Middle frontal gyrus (tissue), 1 donor: ENCODE measurements around the gene ANAPC16.
"Not testable (repeated sequence)": the region's sequence is repeated elsewhere in the genome, so short reads cannot be mapped to it uniquely, and the experiment has no call there.

ENCODE experiments used
- DNase-seq: peaks from one replicate; pipeline ENCODE4 v3.0.0-alpha.2; 2015; ENCODE audit warnings: low spot score; ENCODE audit errors: extremely low spot score

The ANAPC16 gene

DNA sequence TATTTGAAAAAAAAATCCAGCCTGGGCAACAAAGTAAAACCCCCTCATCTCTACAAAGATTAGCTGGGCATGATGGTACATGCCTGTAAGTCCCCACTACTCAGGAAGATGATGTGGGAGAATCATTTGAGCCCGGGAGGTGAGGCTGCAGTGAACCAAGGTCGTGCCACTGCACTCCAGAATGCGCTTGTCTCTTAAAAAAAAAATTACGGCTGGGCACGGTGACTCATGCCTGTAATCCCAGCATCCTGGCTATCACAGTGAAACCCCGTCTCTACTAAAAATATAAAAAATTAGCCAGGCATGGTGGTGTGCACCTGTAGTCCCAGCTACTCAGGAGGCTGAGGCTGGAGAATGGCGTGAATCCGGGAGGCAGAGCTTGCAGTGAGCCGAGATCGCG lies 4.4 kb upstream of the ANAPC16 start:
- DNase-seq = not testable (repeated sequence)

DNA sequence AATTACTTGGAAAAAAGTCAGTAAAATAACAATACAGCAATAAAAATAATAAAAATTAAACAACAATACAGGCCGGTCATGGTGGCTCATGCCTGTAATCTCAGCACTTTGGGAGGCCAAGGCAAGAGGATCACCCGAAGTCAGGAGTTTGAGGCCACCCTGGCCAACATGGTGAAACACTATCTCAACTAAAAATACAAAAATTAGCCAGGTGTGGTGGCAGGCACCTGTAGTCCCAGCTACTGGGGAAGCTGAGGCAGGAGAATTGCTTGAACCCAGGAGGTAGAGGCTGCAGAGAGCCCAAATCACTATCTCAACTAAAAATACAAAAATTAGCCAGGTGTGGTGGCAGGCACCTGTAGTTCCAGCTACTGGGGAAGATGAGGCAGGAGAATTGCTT lies 4.0 kb upstream of the ANAPC16 start:
- DNase-seq = not testable (repeated sequence)

DNA sequence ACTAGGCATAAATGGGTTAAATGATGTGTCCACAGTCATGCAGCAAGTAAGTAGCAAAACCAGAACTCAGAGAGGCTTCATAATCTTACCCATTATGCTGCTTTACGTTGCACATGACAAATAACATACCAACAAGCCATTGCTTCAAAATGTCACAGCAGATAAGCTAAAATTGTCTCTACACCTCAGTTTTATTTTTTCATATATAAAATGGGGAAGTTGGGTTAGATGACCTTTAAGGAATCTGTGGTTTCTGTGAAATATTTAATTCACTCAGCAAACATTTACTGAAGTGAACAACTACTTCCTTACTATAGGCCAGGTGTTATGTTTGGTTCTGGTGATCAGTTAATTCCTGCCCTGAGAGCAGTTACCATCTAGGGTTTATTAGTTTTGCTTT lies 2.5 kb downstream of the ANAPC16 start:
- no peak for DNase-seq

DNA sequence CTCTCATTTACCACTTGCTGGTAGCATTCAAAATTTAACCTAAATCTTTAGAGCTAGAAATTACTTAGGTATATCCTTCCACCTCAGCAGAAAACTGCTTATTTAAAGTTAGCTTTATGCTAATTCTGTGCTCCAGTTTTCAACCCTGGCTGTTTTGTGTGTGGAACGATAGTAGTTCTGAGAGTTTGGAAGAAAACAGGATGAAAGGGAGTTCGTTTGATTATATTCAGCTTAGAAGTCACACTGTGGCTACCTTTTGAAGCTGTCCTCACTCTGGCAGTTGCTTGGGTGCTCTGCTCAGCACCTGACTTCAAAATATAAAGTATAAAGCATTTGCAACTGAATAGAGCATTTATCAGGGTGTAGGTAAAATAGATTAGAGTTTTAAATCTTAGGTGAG lies 2.9 kb downstream of the ANAPC16 start:
- DNase-seq = no peak

DNA sequence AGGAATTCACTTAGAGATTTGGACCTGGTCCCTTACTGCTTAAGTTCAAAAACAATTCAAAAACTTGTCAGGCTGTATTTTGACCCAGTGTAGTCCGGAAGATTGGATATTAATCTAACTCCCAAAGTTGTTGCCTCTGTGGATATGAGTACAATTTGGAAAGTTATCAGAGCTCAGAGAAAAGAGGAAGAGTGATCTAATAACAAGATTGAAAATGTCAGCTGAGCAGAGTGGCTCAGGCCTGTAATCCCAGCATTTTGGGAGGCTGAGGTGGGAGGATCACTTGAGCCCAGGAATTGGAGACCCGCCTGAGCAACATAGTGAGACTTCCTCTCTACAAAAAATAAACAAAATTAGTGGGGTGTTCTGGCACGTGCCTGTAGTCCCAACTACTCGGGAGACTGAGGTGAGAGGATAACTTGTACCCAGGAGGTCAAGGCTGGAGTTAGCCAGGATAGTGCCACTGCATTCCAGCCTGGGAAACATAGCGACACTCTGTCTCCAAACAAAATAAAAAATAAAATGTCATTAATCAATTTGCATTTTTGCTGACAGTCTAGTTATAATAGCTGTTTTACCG lies 3.5 kb downstream of the ANAPC16 start:
- DNase-seq = no peak

DNA sequence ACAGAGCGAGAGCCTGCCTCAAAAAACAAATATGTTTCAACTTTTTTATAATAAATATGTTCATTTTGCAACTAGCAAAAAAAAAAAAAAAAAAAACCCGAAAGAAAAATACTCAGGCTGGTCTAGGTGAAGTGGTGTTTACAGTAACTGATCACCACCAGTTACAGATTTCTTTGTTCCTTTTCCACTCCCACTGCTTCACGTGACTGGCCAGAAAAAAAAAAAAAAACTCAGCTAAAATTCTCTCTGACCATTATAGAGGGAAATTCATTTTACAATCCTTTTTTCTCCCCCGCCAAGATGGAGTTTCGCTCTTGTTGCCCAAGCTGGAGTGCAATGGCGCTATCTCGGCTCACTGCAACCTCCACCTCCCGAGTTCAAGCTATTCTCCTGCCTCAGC lies 4.8 kb downstream of the ANAPC16 start:
- DNase-seq = no peak

DNA sequence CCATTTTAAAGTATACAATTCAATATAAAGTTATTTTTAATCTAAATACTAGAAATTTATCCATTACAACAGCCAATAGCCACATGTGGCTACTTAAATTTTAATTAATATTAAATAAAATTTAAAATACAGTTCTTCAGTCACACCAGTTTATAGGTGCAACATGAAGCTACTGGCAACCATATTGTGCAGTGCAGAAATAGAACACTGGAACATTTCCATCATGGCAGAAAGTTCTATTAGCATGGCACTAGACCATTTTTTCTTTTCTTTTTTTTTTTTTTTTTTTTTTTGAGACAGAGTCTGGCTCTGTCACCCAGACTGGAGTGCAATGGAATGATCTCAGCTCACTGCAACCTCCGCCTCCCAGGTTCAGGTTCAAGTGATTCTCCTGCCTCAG lies 5.5 kb downstream of the ANAPC16 start:
- no peak for DNase-seq

DNA sequence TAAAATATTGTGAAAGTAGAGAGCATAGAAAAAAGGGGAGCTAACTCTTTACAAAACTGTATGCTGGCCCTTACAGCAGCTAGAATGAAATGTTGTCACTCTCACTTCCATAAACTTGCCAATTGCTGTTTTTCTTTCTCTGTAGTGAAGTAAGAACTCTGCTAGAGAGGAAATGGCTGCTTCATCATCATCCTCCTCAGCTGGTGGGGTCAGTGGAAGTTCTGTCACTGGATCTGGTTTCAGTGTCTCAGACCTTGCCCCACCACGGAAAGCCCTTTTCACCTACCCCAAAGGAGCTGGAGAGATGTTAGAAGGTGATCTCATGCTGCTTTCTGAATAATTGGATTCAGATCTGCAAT lies 7.9 kb downstream of the ANAPC16 start:
- no peak for DNase-seq

DNA sequence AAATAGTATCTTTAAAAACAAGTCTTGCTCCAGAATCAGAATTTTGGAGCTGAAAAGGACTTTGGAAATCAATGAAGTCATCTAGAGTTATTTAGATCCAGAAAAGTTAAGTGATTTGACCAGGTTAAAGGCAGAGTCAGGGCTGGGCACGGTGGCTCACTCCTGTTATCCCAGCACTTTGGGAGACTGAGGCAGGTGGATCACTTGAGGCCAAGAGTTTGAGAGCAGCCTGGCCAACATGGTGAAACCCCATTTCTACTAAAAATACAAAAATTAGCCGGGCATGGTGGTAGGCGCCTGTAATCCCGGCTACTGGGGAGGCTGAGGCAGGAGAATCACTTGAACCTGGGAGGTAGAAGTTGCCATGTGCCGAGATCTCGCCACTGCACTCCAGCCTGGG lies 8.4 kb downstream of the ANAPC16 start:
- not testable (repeated sequence) for DNase-seq

DNA sequence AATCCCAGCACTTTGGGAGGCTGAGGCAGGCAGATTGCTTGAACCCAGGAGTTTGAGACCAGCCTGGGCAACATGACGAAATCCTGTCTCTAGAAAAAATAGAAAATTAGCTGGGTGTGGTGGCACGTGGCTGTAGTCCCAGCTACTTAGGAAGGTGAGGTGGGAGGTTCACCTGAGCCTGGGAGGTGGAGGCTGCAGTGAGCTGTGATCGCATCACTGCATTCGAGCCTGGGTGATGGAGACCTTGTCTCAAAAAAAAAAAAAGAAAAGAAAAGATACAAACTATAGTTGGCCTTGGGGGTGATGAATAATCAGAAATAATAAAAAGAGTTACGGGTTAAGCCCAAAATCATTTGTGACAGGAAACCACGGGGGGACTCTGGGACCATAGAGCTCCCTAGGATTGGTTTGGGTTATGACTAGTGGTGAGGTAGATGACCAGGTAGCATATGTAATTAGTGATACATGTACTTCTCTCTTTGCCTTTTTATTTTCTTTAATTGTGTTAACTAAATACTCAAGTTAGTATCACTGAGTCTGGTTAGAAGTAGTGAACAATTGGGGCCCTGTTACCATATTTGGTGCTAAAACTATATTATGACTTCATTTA lies 10.7 kb downstream of the ANAPC16 start:
- DNase-seq = no peak

DNA sequence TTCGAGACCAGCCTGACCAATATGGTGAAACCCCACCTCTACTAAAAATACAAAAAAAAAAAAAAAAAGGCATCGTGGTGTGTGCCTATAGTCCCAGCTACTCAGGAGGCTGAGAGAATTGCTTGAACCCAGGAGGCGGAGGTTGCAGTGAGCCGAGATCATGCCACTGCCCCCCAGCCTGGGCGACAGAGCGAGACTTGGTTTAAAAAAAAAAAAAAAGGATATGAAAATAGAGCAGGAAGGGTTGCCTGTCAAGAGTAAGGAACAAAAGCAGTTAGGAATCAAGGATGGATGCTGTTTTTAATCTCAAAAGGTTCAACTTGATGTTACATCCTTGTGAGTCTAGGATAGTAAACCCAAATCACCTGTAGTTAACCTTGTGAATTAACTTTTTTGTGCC lies 12.0 kb downstream of the ANAPC16 start:
- no peak for DNase-seq

DNA sequence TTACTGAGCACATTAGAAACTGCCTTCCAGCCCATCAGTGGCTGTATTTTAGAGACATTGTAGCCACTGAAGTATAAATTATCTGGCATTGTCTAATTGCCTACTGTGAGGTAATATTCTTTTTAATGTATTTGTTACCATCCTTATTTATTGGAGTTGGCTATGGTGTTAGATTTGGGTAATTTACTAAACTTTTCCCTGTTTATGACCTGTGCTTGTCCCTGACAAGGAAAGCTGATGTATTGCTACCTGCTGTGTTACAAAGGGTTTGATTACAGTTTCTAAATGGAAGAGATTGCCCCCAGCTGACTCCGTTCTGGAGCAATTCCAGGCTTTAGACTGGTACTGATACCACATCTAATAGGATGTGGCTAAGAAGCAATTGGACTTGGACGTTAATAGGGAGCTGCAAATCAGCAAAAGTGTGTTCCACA lies 12.5 kb downstream of the ANAPC16 start:
- no peak for DNase-seq

DNA sequence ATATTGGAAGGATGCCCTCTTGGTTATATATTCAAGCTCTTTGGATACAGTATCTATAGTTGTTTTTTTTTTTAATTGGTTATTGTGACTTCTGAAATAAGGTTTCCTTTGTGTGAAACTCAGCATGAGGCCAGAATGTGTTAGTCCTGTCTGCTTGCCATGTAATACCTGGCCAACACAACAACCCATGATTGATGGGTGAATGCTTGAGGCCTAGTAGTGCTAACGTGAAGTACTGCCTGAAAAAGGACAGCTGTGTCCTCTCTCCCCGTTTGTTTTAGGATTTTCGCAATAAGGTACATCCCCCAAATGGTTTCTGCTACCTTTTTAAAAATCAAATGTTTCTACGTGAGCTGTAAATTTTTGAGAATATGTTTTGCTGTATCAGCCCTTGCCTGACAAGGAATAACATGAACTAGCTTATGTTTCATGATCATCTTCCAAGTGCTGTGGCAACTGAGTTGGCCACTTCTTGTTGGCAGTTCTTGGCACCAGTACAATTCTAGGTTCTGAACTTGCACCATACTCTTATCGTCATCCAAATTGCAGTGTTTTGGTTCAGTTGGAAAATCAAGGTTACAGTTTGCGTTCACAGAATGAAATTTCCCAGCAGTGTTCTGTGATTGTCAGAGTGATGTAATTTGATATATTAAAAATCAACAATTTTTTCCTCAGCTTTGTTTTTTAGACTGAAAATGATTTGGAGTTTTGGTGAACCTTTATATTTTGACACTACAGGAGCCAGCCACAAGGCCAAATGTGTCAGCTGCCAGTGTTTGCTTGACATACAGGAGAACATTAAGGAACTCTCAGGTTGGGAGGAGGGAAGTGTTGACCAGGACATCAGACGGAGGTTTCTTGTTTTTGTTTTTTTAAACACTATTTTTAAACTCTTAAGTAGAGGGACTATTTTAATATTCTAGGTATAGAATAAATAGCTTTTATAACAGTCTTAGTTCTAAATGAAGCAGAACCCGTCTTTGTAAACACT lies 13.7 kb downstream of the ANAPC16 start:
- no peak for DNase-seq

DNA sequence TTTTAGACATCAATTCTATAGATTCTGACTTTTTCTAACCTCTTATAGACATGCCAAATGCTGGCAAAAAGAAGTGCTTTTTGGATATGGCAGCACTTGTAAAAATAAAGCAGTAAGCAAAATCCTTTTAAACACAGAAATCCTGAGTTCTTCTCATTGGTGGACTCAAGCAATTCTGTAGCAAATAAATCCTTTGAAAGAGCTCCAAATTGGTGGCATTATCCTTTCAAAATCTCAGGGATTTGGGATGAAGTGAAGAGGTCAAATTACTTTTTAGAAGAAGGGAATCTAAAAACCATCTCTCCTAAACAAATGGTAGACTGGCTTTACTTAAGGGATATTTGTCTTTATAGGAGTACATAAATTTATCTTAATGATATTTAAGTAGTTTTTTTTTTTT lies 17.8 kb downstream of the ANAPC16 start:
- DNase-seq = no peak

DNA sequence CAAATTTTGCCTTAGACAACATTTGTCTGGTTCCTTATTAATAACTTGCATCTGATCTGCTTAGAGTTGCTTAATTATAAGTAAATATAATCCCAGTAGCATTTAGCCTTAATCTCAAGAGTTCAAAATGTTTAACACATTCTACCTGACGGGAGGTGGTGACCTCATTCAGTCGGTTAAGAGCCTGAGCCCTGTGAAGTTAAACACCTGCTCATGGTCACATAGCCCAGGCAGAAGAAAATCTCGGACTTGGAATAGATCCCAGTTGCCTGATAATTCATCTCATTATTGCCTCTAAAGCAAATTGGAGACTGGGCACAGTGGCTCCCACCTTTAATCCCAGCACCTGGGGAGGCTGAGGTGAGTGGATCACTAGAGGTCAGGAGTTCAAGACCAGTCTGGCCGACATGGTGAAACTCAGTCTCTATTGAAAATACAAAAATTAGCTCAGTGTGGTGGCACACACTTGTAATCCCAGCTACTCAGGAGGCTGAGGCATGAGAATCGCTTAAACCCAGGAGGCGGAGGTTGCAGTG lies 18.8 kb downstream of the ANAPC16 start:
- DNase-seq = no peak

DNA sequence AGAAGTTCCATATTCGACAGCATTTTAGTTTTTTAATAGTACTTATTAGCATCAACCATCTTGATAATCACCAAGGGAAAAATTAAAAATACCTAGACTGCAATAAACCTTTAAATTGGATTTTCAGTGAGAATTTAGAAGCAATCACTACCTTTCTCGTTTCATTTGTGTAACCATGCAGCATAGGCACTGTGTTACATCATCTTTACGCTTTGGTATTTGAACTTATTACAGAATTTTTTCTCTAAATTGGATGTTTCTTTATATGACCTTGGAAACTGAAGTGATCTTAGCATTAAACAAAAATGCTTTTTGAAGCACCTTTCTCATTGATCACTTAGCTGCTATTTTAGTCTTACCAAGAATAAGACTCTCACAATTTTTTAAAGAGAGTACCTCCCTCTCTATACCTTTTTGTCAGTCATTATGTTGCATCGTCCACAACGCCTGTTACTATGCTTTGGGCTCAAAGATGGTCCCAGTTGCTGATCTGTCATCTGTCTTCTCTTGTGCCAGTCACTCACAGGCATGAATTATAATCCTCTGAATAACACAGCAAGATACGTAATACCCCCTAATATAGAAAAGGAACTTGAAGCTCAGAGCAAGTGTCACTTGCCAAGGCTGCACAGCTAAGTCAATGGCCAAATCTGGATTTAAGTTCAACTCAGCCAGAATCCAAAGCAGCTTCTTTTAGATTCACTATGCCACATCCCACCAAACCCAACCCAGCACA lies 19.9 kb downstream of the ANAPC16 start:
- no peak for DNase-seq

DNA sequence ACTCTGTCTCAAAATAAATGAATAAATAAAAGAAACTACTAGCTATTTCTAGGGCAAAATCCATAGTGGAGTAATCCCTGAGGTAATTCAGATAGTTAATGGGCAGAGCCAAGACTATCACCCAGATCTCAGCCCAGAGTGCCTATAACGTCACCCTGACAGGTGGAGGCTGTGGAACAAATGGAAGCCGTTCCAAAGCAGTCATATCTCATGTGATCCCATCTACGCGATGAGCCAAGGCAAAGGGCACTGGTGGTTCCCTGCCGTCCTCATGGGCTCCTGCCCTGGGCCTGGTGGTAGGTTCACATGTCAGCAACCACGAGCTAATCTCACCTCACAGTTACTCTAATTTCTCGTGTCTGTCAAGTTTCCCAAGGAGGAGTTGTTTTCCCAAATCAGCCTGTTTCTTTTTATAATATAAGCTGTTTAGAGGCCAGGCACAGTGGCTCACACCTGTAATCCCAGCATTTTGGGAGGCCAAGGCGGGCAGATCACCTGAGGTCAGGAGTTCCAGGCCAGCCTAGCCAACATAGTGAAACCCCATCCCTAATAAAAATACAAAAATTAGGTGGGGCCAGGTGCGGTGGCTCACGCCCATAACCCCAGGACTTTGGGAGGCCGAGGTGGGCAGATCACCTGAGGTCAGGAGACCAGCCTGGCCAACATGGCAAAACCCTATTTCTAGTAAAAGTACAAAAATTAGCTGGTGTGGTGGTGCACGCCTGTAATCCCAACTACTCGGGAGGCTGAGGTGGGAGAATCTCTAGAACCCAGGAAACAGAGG lies 22.8 kb downstream of the ANAPC16 start:
- no peak for DNase-seq

DNA sequence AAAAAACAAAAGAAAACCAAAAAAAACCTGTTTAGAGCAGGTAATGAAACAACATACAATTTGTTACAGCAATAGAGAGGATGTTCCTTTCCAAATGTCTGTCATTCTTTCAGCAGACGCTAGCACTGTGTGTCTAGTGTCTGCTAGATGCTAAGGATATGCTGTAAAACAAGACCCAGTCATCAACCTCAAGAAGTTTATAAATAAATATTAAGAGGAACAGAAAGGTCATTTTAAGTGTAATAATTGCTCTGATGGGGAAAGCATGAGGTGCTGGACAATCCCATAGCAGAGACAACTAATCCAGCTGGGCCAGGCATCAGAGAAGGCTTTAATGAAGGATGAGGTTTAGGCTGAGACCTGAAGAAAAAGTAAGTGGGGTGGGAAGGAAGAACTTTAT lies 23.6 kb downstream of the ANAPC16 start:
- no peak for DNase-seq

DNA sequence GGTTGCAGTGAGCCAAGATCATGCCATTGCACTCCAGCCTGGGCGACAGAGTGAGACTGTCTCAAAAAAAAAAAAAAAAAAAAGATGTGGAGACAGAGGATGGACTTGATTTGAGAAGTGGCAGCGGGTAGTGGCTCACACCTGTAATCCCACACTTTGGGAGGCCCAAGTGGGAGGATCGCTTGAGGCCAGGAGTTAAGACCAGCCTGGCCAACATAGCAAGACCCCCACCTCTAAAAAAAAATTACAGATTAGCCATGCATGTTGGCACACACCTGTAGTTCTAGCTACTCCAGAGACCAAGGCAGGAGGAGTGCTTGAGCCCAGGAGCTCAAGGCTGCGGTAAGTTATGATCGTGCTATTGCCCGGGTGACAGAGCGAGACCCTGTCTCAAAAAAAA lies 24.6 kb downstream of the ANAPC16 start:
- DNase-seq = no peak

DNA sequence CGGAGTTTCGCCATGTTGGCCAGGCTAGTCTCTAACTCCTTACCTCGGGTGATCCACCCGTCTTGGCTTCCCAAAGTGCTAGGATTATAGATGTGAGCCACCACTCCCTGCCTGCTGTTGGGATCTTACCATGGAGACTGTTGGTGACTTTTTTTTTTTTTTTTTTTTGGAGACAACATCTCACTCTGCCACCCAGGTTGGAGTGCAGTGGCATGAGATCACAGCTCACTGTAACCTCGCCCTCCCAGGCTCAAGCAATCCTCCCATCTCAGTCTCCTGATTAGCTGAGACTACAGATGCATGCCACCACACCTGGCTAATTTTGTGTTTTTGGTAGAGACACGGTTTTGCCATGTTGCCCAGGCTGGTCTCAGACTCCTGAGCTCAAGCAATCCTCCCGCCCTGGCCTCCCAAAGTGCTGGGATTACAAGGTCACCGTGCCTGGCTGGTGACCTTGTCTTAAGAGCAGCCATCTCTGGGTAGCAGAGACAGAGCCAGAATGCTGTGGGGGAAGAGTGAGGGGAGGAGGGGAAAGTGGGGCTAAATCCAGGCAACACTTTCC lies 26.0 kb downstream of the ANAPC16 start:
- no peak for DNase-seq
